GM12892 (cell line): ENCODE results near the gene DCTN5.

Source experiments
- DNase-seq: peaks from one replicate; pipeline ENCODE4 v3.0.0; 2011; ENCODE audit not compliant: insufficient read length
- FAIRE-seq: peaks from 2 replicates; lab custom pipeline; 2011; peaks lifted over from hg19 to GRCh38; lab: Jason Lieb, UNC
- POLR2A ChIP-seq: IDR thresholded peaks from 2 replicates; pipeline ENCODE4 v1.6.1; 2011; ENCODE audit warnings: low read depth, low read length, control low read depth
- POLR2AphosphoS5 ChIP-seq: IDR thresholded peaks from 2 replicates; pipeline ENCODE4 v1.6.1; 2011; ENCODE audit warnings: low read depth, low read length, control low read depth
- TAF1 ChIP-seq: IDR thresholded peaks from 2 replicates; pipeline ENCODE4 v1.6.1; 2011; ENCODE audit warnings: low read depth, mild to moderate bottlenecking, control low read depth, low read length, borderline replicate concordance

DCTN5 gene

GRCh38 chr16:23687034-23687808 lies 46.0 kb downstream of the DCTN5 start:
- FAIRE-seq (no peak), DNase-seq (no peak)
- TF ChIP-seq TAF1 (no peak), POLR2AphosphoS5 (no peak), POLR2A (no peak)

- FAIRE-seq, result no peak
- DNase-seq, result no peak
- no peak for TF ChIP-seq POLR2A
- TF ChIP-seq POLR2AphosphoS5, result no peak
- no peak for TF ChIP-seq TAF1
These were observed 48.3 kb downstream of the DCTN5 start for GRCh38 chr16:23689442-23690187.

DNA sequence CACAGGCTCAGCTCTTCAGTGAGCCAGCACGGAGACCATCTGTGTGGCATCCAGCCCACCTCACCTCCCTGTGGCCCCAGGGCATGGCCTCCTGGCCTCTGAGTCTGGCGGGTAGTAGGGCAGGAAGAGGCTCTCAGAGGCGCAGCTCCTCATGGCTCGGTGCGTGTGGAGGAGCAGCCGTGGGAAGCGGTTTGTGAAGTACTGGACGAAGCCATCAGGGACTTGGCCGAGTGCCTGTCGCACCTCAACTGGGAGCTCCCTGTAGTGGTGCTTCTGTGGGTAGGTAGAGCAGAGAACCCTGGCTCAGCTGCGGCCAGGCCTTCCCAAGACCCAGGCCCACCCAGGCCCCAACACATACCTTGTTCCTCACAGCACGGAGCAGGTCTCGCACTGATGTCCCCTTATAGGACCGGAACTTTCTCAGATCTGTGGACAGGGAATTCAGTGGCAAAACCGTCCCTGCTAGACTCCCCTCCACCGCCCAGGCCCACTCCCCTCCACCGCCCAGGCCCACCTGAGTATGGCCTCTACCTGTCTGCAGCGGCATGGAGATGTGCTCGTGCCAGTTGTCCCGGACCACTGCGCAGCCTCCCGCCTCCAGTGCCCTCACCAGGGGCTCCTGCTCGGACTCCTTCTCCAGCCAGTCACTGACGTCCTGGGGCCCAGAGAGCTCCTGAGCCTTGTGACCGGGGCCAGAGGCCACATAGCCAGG lies 49.7 kb downstream of the DCTN5 start:
- FAIRE-seq (no peak), DNase-seq (no peak)
- TF ChIP-seq TAF1, result no peak
- no peak for TF ChIP-seq POLR2AphosphoS5
- TF ChIP-seq POLR2A, result no peak

- DNase-seq (no peak), FAIRE-seq (no peak)
- TF ChIP-seq POLR2A (no peak), POLR2AphosphoS5 (no peak), TAF1 (no peak)
These were observed 50.4 kb downstream of the DCTN5 start for GRCh38 chr16:23691483-23692189.

DNA sequence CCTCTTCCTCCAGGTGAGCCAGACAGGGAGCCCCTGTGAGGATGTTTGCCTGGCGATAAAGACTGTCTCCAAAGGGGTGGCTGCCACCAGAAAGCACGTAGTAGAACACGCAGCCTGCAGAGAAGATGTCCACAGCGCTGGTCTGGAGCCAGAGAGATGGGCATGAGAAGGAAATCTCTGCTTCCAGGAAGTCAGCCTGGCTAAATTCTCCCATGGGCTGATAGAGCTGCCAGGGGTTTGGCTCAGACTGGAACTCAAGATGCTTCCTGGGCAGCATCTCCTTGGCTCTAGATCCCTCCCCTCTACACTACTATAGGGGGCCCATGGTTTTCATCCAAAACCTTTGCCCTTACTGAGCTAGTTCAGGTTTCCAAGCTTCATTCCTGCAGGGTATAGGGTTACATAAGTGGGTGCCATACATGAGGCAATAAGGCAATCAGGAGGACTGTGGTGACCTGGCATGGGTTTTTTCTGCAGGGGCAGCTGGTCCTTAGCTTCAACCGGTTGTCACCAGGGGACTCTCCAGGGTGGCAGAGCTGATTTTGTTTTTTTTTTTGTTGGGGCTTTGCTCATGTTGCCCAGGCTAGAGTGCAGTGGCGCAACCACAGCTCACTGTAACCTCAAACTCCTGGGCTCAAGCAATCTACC lies 51.0 kb downstream of the DCTN5 start:
- FAIRE-seq, result no peak
- DNase-seq, result no peak
- TF ChIP-seq POLR2A, result no peak
- no peak for TF ChIP-seq TAF1
- TF ChIP-seq POLR2AphosphoS5, result no peak

- FAIRE-seq, result no peak
- no peak for DNase-seq
- TF ChIP-seq TAF1 (no peak), POLR2A (no peak), POLR2AphosphoS5 (no peak)
These were observed 53.0 kb downstream of the DCTN5 start for GRCh38 chr16:23694265-23694643.

GRCh38 chr16:23694644-23695373 lies 53.5 kb downstream of the DCTN5 start:
- no peak for TF ChIP-seq TAF1
- no peak for TF ChIP-seq POLR2AphosphoS5
- TF ChIP-seq POLR2A, result no peak
- DNase-seq (no peak), FAIRE-seq (no peak)

DNA sequence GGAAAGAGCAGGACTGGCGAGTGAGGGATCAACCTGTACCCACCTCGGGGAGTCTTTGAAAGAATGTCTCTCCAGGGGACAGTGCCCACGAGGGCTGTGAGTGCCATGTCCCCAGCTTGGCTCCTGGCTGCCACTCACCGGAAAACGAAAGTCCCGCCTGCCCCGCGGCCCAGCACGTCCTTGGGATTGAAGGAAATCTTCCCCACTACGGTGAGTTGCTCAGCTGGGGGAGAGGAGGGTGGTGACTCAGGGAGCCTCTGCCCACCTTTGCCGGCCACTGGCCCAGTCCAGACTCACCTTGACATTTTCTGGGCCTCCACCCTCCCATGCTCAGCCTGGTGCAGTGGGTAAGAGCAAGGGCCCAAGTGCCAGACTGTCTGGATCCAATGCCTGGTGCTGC lies 54.5 kb downstream of the DCTN5 start:
- FAIRE-seq (no peak), DNase-seq (no peak)
- TF ChIP-seq POLR2AphosphoS5, result no peak
- TF ChIP-seq POLR2A, result no peak
- TF ChIP-seq TAF1, result no peak

- FAIRE-seq (no peak), DNase-seq (no peak)
- TF ChIP-seq POLR2AphosphoS5 (no peak), TAF1 (no peak), POLR2A (no peak)
These were observed 57.8 kb downstream of the DCTN5 start for GRCh38 chr16:23699100-23699499.

- no peak for FAIRE-seq
- TF ChIP-seq POLR2AphosphoS5 (no peak), POLR2A (no peak), TAF1 (no peak)
- DNase-seq, result no peak
These were observed 58.8 kb downstream of the DCTN5 start for GRCh38 chr16:23700093-23700492.

DNA sequence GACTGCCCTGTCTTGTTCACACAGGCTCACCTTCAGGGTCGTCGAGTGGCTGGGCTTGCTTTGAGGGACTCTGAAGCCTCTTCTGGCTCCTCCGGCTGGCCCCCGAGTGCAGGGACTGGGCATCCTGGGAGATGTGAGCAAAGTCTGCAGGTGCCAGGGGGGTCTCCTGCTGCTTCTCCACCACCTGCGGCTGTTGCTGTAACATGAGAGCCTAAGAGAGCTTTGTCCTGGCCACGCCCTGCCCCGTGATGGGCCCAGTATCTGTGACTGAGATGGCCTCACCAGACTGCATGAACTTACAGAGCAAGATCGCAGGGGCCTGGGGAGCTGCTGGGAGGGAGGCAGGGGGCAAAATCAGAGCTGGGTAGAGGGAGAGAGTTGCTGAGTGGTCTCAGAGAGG lies 59.2 kb downstream of the DCTN5 start:
- no peak for FAIRE-seq
- TF ChIP-seq POLR2A (no peak), POLR2AphosphoS5 (no peak), TAF1 (no peak)
- DNase-seq, result no peak
